PC-9 (cell line): Measurements from ENCODE around the gene EPHB1. TPM values are rescaled to one million over a fixed set of nuclear protein-coding genes. Genes with fewer than 3 reads are reported as not detected.

Experiments
- BruUV-seq: library from RNA; stranded (reverse); fragments of 400-500 nt; replicated peaks from 2 replicates; lab custom pipeline; 2021; lab: Mats Ljungman, UMichigan
- CTCF ChIA-PET: fragments of 300-600 bp; sonication (Branson Sonifier 250); formaldehyde crosslinking; loops from one replicate; lab custom pipeline; 2022; ENCODE audit warnings: antibody characterized with exemption; lab: Charles Lee
- POLR2A ChIA-PET: fragments of 300-600 bp; sonication (Branson Sonifier 250); formaldehyde crosslinking; loops from one replicate; lab custom pipeline; 2022; ENCODE audit warnings: antibody characterized with exemption; ENCODE audit not compliant: unreplicated experiment; lab: Charles Lee
- DNase-seq, 2 experiments: peaks; one replicate each; pipeline versions ENCODE4 v3.0.0 to v3.0.0-alpha.2; 2015 to 2022; ENCODE audit warnings: mixed read lengths in 1 of 2
- H2AFZ ChIP-seq: fragments of 200-600 bp; sonication (generic); 2 replicates; pipeline ENCODE4 v1.8.1; 2017; ENCODE audit warnings: antibody characterized with exemption
- H3F3A ChIP-seq: fragments of 200-600 bp; sonication (generic); 2 replicates; pipeline ENCODE4 v1.8.1; 2017; ENCODE audit warnings: antibody characterized with exemption, mild to moderate bottlenecking, low read depth; ENCODE audit not compliant: insufficient read depth
- H3K27ac ChIP-seq: fragments of 200-600 bp; sonication (generic); 2 replicates; pipeline ENCODE4 v1.6.1; 2016; ENCODE audit warnings: mixed run types
- H3K27me3 ChIP-seq: fragments of 200-600 bp; sonication (generic); 2 replicates; pipeline ENCODE4 v1.6.1; 2016; ENCODE audit warnings: low read depth, mixed run types; ENCODE audit not compliant: insufficient read depth
- H3K36me3 ChIP-seq: fragments of 200-600 bp; sonication (generic); 2 replicates; pipeline ENCODE4 v1.6.1; 2016; ENCODE audit warnings: low read depth, mixed run types
- H3K4me1 ChIP-seq: fragments of 200-600 bp; sonication (generic); replicated peaks from 2 replicates; pipeline ENCODE4 v1.6.1; 2016; ENCODE audit warnings: mixed run types; ENCODE audit not compliant: insufficient read depth
- H3K4me2 ChIP-seq: fragments of 200-600 bp; sonication (generic); 2 replicates; pipeline ENCODE4 v1.6.1; 2017; ENCODE audit warnings: mixed run types
- H3K4me3 ChIP-seq: fragments of 200-600 bp; sonication (generic); 2 replicates; pipeline ENCODE4 v1.6.1; 2016; ENCODE audit warnings: mixed run types
- H3K79me2 ChIP-seq: fragments of 200-600 bp; sonication (generic); 2 replicates; pipeline ENCODE4 v1.6.1; 2017; ENCODE audit warnings: low read depth, mixed run types
- H3K9me2 ChIP-seq: fragments of 200-600 bp; sonication (generic); 2 replicates; pipeline ENCODE4 v1.8.1; 2017; ENCODE audit warnings: mild to moderate bottlenecking; ENCODE audit not compliant: insufficient read depth
- H3K9me3 ChIP-seq: fragments of 200-600 bp; sonication (generic); 2 replicates; pipeline ENCODE4 v1.8.1; 2016; ENCODE audit warnings: low read depth; ENCODE audit not compliant: insufficient read depth
- H4K20me1 ChIP-seq: fragments of 200-600 bp; sonication (generic); 2 replicates; pipeline ENCODE4 v1.8.1; 2017; ENCODE audit not compliant: insufficient read depth
- CTCF ChIP-seq: fragments of 200-600 bp; sonication (generic); conservative IDR thresholded peaks from 2 replicates; pipeline ENCODE4 v1.6.1; 2017; ENCODE audit warnings: mixed run types, antibody characterized with exemption, mild to moderate bottlenecking, moderate library complexity
- EZH2 ChIP-seq: fragments of 200-600 bp; sonication (generic); IDR thresholded peaks from 2 replicates; pipeline ENCODE4 v1.8.0; 2017; ENCODE audit warnings: antibody characterized with exemption, low read depth
- intact Hi-C: fragments of 100-400 bp; cut with micrococcal nuclease; formaldehyde crosslinking; loops from one replicate; pipeline ENCODE4 v1.10.0; 2022; ENCODE audit not compliant: unreplicated experiment
- total RNA-seq: library from RNA; stranded (reverse); gene quantifications from 2 replicates; pipeline ENCODE4 v1.2.3, GENCODE V29; 2021

Gene EPHB1
- total RNA-seq, 1 experiment from 2014 or later: 0.15 TPM

DNA sequence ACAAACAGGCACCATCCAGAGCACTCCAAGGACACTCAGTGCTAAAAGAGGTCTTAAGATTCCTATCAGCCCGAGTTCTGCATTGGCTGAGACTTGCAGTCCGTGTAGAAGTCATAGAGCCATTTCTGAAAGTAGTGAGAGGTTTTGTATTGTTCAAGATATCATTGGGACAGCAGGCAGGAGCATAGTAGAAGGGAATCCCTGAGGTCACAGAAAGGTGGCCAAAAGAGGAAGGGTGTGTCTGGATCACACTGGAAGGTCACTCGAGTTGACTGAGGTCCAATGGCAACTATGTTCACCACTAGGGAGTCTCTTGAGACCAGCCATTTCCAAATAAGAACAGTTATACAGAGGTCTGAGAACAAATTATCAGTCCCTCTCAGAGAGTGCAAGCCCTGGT is 468.3 kb downstream of the EPHB1 start:
- H3F3A ChIP-seq: no peaks in the 10 kb centered on the region
- CTCF ChIA-PET: no interaction called here

GRCh38 chr3:135267487-135267886 is 472.4 kb downstream of the EPHB1 start:
- no peaks in the 10 kb centered on the region for H3K4me1 ChIP-seq
- H3K27ac ChIP-seq: no peak overlapping the region
- DNase-seq: no peak
- ChIA-PET POLR2A (no interaction called here), CTCF (no interaction called here)
- H3K79me2 ChIP-seq: no peaks in the 10 kb centered on the region
- intact Hi-C loops: no loop called here
- H2AFZ ChIP-seq: no peak overlapping the region
- no peak overlapping the region for H3K4me3 ChIP-seq
- H3K36me3 ChIP-seq: no peaks in the 10 kb centered on the region
- no peaks in the 10 kb centered on the region for H3K9me3 ChIP-seq
- peaks cover 14% of the 10 kb centered on the region; the same call in 1 of the 2 replicates for H3K27me3 ChIP-seq
- H3K4me2 ChIP-seq: no peak overlapping the region
- no TSS peak for BruUV-seq
- no peaks in the 10 kb centered on the region for H3F3A ChIP-seq
- TF ChIP-seq EZH2 (no peak), CTCF (no peak)
- H4K20me1 ChIP-seq: no peaks in the 10 kb centered on the region
- no peaks in the 10 kb centered on the region for H3K9me2 ChIP-seq

More for the DNA sequence above, 468.3 kb downstream of the EPHB1 start:
- POLR2A ChIA-PET: no interaction called here
- no peak overlapping the region for H3K4me3 ChIP-seq
- H3K4me2 ChIP-seq: no peak overlapping the region
- H3K79me2 ChIP-seq: no peaks in the 10 kb centered on the region
- DNase-seq: no peak
- H3K9me3 ChIP-seq: no peaks in the 10 kb centered on the region
- H2AFZ ChIP-seq: no peak overlapping the region
- no peaks in the 10 kb centered on the region for H4K20me1 ChIP-seq
- TF ChIP-seq CTCF (no peak), EZH2 (no peak)
- 0 out of 2 replicates have a peak, but pooled peaks cover 4% of the 10 kb centered on the region for H3K27me3 ChIP-seq
- no TSS peak for BruUV-seq
- intact Hi-C loops: no loop called here
- H3K27ac ChIP-seq: no peak overlapping the region
- H3K9me2 ChIP-seq: no peaks in the 10 kb centered on the region
- no peaks in the 10 kb centered on the region for H3K36me3 ChIP-seq
- H3K4me1 ChIP-seq: no peaks in the 10 kb centered on the region

- no peaks in the 10 kb centered on the region for H4K20me1 ChIP-seq
- ChIA-PET POLR2A (no interaction called here), CTCF (no interaction called here)
- no peak overlapping the region for H2AFZ ChIP-seq
- H3K27me3 ChIP-seq: peaks cover 18% of the 10 kb centered on the region; the same call in 1 of the 2 replicates
- H3K9me2 ChIP-seq: no peaks in the 10 kb centered on the region
- no TSS peak for BruUV-seq
- intact Hi-C loops: no loop called here
- no peaks in the 10 kb centered on the region for H3F3A ChIP-seq
- no peak overlapping the region for H3K27ac ChIP-seq
- no peak for DNase-seq
- H3K4me1 ChIP-seq: no peaks in the 10 kb centered on the region
- H3K9me3 ChIP-seq: no peaks in the 10 kb centered on the region
- H3K4me2 ChIP-seq: no peak overlapping the region
- H3K79me2 ChIP-seq: no peaks in the 10 kb centered on the region
- H3K36me3 ChIP-seq: no peaks in the 10 kb centered on the region
- H3K4me3 ChIP-seq: no peak overlapping the region
- TF ChIP-seq CTCF (no peak), EZH2 (no peak)
Observed at GRCh38 chr3:135268941-135269532, 474.0 kb downstream of the EPHB1 start.
